H7 (cell line): ENCODE measurements around the gene CSTF2. TPM values are rescaled to one million over a fixed set of nuclear protein-coding genes. Genes with fewer than 3 reads are reported as not detected.
"Not testable (repeated sequence)": the region's sequence is repeated elsewhere in the genome, so short reads cannot be mapped to it uniquely, and the experiment has no call there.

Experiments used
- DNase-seq: peaks from one replicate; pipeline ENCODE4 v3.0.0; 2012
- H3K27me3 ChIP-seq: 2 replicates; pipeline ENCODE4 v1.6.0; 2011; ENCODE audit warnings: mild to moderate bottlenecking, low read length; ENCODE audit not compliant: control insufficient read depth, insufficient read depth
- H3K36me3 ChIP-seq: replicated peaks from 2 replicates; pipeline ENCODE4 v1.5.1; 2011; ENCODE audit warnings: low read length; ENCODE audit not compliant: control insufficient read depth, insufficient read depth
- H3K4me3 ChIP-seq: 2 replicates; pipeline ENCODE4 v1.5.1; 2011; ENCODE audit warnings: low read depth, mild to moderate bottlenecking, control low read depth, low read length, moderate library complexity; ENCODE audit not compliant: insufficient read depth
- total RNA-seq: library from RNA; depleted of rRNA; stranded (reverse); fragments of >200 nt; shearing (Covaris generic); gene quantifications from 2 replicates; pipeline ENCODE4 v1.2.3, GENCODE V29; 2014; rRNA removed

CSTF2 gene, protein sequence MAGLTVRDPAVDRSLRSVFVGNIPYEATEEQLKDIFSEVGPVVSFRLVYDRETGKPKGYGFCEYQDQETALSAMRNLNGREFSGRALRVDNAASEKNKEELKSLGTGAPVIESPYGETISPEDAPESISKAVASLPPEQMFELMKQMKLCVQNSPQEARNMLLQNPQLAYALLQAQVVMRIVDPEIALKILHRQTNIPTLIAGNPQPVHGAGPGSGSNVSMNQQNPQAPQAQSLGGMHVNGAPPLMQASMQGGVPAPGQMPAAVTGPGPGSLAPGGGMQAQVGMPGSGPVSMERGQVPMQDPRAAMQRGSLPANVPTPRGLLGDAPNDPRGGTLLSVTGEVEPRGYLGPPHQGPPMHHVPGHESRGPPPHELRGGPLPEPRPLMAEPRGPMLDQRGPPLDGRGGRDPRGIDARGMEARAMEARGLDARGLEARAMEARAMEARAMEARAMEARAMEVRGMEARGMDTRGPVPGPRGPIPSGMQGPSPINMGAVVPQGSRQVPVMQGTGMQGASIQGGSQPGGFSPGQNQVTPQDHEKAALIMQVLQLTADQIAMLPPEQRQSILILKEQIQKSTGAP
- 29.6 and 34.9 TPM in 2 replicates for total RNA-seq

DNA sequence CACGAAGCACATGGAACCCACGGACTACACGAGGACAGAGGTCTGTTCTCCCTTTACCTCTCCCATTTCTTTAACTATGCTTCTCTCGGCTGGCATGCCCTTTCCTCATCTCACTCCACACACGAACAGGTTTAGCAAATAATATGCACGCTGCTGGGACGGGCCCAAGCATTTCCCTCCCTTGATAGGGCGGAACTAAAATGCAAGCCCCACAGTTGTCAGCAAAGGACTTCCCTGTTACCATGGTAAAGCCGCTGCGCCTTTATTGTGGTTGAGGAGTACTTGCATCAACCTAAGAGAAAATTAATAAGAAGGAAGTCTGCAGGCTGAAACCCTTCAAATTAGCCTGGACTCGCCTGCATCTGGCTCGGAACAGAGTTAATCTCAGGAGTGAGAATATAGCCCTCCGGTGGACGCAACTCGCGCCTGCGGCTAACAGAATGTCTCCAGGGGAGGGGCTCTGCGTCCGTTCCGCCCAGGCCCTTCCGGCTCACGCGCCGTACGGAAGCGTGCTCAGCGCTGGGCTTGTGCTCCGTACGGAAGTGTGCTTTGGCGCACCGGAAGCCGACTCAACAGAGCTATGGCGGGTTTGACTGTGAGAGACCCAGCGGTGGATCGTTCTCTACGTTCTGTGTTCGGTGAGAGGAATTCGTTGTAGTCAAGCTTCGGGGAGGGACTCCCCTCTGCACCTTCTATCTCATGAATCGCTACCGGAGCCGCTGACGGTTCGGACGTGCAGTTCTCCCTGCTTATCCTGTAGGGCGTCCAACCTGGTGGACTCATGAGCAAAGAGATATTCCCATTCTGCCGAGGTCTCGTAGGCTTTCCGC, at the start of gene CSTF2:
CSTF2 (plus strand) TSS at position 555 of the 830 bp plus-strand sequence; CDS start at position 581, 26 bp downstream.
- no peaks in the 10 kb centered on the region; the same call in none of the 2 replicates for H3K27me3 ChIP-seq
- peak; percentile 78 for DNase-seq
- H3K4me3 ChIP-seq = peak within 1 kb of the TSS; percentile 76
- peaks cover 5% of the 10 kb centered on the region for H3K36me3 ChIP-seq

DNA sequence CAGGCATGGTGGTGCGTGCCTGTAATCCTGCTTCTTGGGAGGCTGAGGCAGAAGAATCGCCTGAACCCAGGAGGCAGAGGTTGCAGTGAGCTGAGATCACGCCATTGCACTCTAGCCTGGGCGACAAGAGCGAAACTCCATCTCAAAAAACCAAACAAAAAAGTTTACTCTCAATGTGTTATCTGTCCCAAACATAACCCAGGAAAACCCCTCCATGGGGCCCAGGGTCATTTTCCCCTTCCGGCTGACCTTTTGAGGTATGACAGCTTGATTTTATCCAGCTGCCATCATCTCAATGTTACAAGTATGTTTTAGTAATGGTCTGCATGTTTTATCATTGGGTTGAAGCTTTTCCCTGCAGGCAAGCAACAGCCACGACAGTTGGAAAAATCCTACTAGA, 23.8 kb upstream of the CSTF2 start:
- H3K27me3 ChIP-seq, H3K36me3 ChIP-seq, DNase-seq, H3K4me3 ChIP-seq: not testable (repeated sequence)

DNA sequence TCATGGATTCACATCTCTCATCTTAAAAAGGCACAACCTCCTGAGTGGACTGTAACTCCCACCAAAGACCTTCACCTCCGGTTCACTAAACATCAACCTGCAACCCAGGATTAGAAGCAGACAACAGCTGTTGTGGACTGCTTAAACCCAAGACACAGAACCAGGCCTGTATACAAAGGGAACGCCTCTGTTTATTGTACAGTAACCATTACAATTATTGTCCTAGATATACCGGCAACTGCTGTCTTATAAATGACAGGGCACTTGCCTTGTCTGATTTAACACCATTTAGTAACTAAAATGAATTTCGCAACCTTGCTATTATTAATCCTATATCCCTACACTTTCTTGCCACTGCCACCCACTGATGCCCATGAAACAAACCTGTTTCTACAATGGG, 22.8 kb upstream of the CSTF2 start:
- Histone ChIP-seq H3K36me3 (no peaks in the 10 kb centered on the region), H3K4me3 (no peak overlapping the region), H3K27me3 (no peaks in the 10 kb centered on the region)
- no peak for DNase-seq

DNA sequence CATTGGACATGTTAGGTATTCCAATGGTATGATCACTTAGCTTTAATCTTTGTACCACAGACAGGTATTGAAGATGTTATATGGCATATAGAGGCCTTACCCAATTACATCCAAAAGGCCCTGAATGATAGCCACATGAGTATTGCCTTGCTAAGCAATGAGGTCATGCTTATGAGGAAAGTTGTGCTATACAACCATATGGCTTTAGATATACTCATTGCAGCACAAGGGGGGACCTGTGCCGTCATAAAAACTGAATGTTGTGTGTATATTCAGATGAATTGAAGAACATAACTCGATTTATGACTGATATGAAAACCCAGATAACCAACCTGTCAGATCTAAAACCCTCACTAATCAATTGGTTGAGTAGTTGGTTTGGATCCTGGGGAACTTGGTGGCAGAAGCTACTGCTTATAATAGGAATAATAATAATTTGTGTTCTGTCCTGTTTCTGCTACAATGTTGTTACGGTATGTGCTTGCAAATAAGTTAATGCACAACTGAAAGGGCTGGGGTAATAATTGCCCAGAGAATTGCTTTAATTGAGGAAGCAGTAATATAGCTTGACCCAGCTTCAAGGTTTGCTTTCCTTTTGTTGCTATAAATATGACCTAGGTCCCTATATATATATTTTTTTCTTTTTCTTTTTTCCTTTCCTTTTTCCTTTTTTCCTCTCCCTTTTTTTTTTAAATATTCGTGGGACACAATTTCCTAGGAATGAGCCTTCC, 21.5 kb upstream of the CSTF2 start:
- no peak for DNase-seq
- H3K4me3 ChIP-seq = no peak overlapping the region
- H3K27me3 ChIP-seq = no peaks in the 10 kb centered on the region
- no peaks in the 10 kb centered on the region for H3K36me3 ChIP-seq

DNA sequence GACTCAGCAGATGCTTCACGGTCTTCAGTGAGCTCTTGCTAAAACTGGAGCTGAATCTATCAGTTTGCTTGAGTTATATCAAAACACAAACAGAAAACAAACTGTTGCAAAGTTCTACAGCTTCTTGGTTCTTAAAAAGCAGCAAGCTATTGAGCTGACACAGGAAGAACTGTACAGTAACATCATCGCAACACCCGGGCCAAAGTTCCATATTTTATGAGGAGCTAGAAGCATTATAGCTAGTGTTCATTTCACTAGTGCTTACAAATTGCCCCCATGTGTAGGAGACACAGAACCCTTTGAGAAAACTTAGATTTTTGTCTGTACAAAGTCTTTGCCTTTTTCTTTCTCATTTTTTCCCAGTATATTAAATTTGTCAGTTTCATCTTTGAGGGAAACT, 17.3 kb upstream of the CSTF2 start:
- H3K4me3 ChIP-seq = no peak overlapping the region
- no peak for DNase-seq
- H3K36me3 ChIP-seq = no peaks in the 10 kb centered on the region
- H3K27me3 ChIP-seq = no peaks in the 10 kb centered on the region

DNA sequence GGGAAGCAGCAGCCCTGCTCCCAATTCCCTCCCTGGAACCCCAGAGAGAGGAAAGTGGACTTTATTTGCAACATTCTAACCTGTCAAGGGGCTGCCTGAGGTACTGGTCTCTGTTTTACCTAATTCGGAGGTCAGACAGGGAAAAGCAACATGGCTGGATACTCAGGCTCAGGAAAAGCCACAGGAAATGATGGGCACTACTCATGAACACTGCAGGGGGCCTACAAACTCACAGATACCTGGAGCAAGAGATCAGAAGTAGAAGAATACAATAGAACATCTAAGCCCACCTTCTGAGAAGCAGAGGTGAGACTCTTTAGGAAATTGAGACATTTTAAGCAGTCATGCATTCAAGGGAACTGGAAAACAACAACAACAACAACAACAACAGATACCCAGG, 15.4 kb upstream of the CSTF2 start:
- DNase-seq = no peak
- H3K4me3 ChIP-seq = no peak overlapping the region
- no peaks in the 10 kb centered on the region for H3K36me3 ChIP-seq
- H3K27me3 ChIP-seq = no peaks in the 10 kb centered on the region

DNA sequence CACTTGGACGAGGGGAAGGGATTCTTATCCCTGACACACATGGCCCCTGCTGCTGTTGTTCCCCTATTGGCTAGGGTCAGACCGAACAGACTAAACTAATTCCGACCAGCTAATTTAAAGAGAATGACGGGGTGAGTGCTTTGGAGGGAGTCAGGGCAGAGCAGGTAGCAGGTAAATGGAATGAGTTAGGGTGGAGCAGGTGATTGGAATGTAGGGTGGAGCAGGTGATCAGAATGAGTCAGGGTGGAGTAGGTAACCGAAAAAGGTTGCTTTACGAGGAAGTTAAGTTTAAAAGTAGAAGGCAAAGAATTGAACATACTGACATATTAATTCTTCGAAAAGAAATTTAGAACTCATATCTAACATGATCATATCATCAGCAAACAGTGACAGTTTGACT, 11.9 kb upstream of the CSTF2 start:
- H3K4me3 ChIP-seq, DNase-seq, H3K27me3 ChIP-seq, H3K36me3 ChIP-seq: not testable (repeated sequence)

DNA sequence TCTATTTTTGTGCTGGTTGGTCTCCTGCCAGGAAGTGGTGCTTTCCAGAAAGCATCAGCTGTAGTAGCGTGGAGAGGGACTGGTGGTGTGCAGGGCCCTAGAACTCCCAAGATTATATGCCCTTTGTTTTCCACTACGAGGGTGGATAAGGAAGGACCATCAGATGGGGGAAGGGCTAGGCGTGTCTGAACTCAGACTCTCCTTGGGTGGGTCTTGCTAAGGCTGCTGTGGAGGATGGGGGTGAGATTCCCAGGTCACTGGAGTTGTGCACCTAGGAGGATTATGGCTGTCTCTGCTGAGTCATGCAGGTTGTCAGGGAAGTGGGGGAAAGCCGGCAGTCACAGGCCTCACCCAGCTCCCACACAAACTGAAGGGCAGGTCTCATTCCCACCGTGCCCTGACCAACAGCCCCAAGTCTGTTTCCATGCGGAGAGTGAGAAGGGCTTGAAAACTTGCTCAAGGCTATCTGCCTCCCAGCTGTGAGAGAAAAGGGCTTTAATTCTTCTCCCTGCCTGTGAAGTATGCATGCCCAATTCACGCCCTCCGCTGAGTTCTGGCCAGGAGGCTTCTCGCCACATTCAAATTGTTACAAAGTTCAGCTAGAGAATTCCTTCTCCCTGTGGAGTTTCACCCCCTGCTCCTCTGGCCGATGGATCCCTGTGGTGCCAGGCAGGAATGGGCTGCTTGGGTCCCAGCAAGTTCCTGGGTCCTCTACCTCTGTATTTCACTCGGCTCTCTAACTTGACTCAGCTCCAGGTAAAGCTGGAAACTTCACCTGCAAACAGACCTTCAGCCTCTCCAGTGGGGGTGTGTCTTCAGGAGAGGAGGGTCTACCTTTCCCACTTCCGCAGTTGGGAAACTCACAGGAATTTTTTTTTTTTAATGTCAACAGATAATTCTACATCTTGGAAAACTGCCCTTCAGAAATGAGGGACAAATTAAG, 7.7 kb upstream of the CSTF2 start:
- H3K4me3 ChIP-seq = no peak overlapping the region
- H3K36me3 ChIP-seq = no peaks in the 10 kb centered on the region
- H3K27me3 ChIP-seq = no peaks in the 10 kb centered on the region; the same call in none of the 2 replicates
- DNase-seq = no peak

DNA sequence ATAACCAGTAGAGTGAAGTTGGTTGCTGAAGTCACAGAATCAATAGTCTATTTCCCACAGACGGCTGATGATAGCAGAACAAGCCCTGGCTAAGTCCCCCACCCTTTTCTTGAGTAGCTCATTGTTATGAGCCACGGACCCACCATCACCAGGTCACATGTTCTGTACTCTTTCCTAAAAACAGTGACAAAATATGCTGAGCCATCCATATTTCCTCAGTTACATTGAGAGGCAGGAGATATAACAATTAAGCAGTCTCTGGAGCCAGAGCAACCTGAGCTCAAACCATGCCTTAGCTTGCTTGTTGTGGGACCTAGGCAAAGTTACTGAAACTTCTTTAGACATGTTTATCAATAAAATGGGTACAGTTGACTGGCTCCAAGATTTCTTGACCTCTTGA, 2.9 kb upstream of the CSTF2 start:
- DNase-seq = no peak
- no peaks in the 10 kb centered on the region; the same call in none of the 2 replicates for H3K27me3 ChIP-seq
- H3K4me3 ChIP-seq = no peak overlapping the region
- H3K36me3 ChIP-seq = no peaks in the 10 kb centered on the region

DNA sequence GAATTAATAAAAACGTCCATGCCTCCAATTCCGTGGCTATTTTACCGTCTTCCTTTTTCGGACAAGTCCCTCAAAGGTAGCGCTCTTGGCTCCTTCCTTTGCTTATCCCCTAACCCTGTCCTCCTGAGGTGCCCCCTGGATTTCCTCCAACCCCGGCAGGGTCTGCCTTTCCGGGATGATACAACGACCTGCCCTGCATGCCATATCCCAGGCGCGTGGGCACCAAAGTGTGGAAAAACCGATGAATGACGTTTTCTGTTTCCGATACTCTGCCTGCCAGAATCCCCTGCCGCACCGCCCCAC, 706 bp upstream of the CSTF2 start:
- peak overlapping the region; percentile 76 for H3K4me3 ChIP-seq
- H3K27me3 ChIP-seq = no peaks in the 10 kb centered on the region; the same call in none of the 2 replicates
- no peak for DNase-seq
- H3K36me3 ChIP-seq = peaks cover 5% of the 10 kb centered on the region

DNA sequence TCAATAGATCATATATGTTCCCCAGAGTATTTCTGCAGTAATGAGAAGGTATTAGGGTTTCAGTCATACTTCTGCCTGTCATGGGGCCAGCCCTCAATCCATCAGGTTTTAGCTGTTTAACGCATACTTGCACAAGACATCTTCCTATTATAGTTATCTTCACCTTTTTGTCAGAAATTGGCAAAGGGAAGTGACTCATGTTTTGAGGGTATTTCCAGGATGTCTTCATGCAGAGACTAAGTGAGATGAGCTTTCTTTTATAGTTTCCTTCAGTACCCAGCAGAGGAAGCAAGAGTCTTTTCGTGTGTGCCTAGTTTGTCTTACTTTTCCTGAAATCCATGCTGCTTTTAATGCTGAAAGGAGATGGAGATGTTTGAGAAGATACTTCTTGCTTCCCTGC, 9.5 kb downstream of the CSTF2 start:
- DNase-seq = no peak
- H3K36me3 ChIP-seq = peaks cover 1% of the 10 kb centered on the region
- H3K4me3 ChIP-seq = no peak overlapping the region
- no peaks in the 10 kb centered on the region for H3K27me3 ChIP-seq

DNA sequence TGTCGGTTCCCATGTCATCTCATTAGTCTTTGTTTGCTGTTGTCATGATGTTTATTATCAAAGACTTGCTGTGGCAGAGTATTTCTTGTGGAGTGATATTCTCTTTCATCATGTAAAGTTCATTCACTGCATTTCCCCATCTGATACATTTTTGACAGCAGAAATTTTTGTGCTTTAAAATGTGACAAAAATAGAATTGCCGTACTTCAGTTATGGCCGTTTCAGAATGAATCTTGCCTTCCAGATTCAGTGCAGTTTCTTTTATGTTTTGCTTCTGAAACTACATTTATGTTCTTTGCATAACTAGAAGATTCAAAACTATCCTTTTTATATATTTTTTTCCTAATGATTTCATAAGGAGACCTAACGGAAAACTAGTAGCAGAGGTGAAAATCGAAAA, 10.0 kb downstream of the CSTF2 start:
- no peak for DNase-seq
- Histone ChIP-seq H3K27me3 (no peaks in the 10 kb centered on the region), H3K36me3 (peaks cover 1% of the 10 kb centered on the region), H3K4me3 (no peak overlapping the region)

DNA sequence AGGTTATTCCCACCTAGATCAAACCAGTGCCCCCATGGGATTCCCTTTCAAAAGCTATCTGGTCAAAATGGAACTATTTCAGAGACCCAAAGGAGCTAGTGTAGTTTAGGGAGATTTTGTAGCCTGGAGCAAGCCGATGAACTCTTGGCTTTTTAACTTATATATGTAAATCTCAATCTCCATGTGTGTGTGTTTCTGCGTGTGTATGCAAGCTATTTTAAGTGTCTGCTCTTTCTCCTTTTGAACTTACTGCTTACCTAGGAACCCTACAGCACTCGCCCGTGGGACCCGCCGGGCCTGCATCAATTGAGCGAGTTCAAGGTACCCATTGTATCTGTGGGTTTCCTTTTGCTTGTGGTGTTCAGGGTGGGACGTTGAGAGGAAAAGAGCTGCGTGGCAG, 10.4 kb downstream of the CSTF2 start:
- Histone ChIP-seq H3K36me3 (peaks cover 1% of the 10 kb centered on the region), H3K4me3 (no peak overlapping the region), H3K27me3 (no peaks in the 10 kb centered on the region)
- DNase-seq = no peak
